H1 (cell line): ENCODE data around the gene GABRG3. TPM values are rescaled to one million over a fixed set of nuclear protein-coding genes. Genes with fewer than 3 reads are reported as not detected.
A peak's percentile ranks its signal among the peaks of the same experiment; 100 is the strongest.

ENCODE experiments used
- ASH2L ChIP-seq: fragments of 200-600, 300-600 bp; sonication (generic); IDR thresholded peaks from one replicate; pipeline ENCODE4 v1.7.1; 2017; ENCODE audit warnings: low read length
- GABPA ChIP-seq: IDR thresholded peaks from 2 replicates; pipeline ENCODE4 v1.6.1; 2011; ENCODE audit warnings: mild to moderate bottlenecking, low read length, moderate library complexity, borderline replicate concordance; ENCODE audit not compliant: insufficient read depth
- NANOG ChIP-seq: IDR thresholded peaks from 2 replicates; pipeline ENCODE4 v1.6.1; 2011; ENCODE audit warnings: low read length, low read depth, mild to moderate bottlenecking, inconsistent platforms; ENCODE audit not compliant: insufficient read depth, poor library complexity, severe bottlenecking
- RBBP5 ChIP-seq: IDR thresholded peaks from 2 replicates; pipeline ENCODE4 v1.7.1; 2012; ENCODE audit warnings: low read depth, mild to moderate bottlenecking, inconsistent platforms, low read length, moderate library complexity, borderline replicate concordance
- RXRA ChIP-seq: IDR thresholded peaks from 2 replicates; pipeline ENCODE4 v1.6.1; 2011; ENCODE audit warnings: low read depth, mild to moderate bottlenecking, low read length, moderate library complexity; ENCODE audit not compliant: insufficient read depth
- SIRT6 ChIP-seq: IDR thresholded peaks from one replicate; pipeline ENCODE4 v1.7.1; 2012; ENCODE audit warnings: low read length, inconsistent platforms
- TAF7 ChIP-seq: optimal IDR thresholded peaks from 2 replicates; pipeline ENCODE3; 2011; ENCODE audit warnings: low read depth, mild to moderate bottlenecking, inconsistent platforms, low read length, moderate library complexity, borderline replicate concordance
- YY1 ChIP-seq: IDR thresholded peaks from 2 replicates; pipeline ENCODE4 v1.6.1; 2011; ENCODE audit warnings: low read depth, mild to moderate bottlenecking, low read length
- polyA plus RNA-seq, 7 experiments: library from polyadenylated mRNA; depleted of rRNA in 3 of 7; stranded (reverse) in 5 of 7; unstranded in 2 of 7; fragments of >200 nt in 5 of 7; fragments of 200-250 nt in 2 of 7; gene quantifications; 1 replicate in 5 of 7; 2 replicates in 1 of 7; 4 replicates in 1 of 7; pipeline versions ENCODE4 v1.2.1 to v1.2.3, GENCODE V29; 2011 to 2013; ENCODE audit warnings: missing spikeins in 2 of 7, mixed read lengths in 2 of 7
- total RNA-seq: library from RNA; stranded (reverse); fragmentation: NEBNext Ultra II Directional; extraction: Animal tissue kit (Norgen Biotek cat#: 25700); gene quantifications from 2 replicates; pipeline ENCODE4 v1.2.1, GENCODE V29; 2021

Gene GABRG3
- total and polyA plus RNA-seq, 2 of the 8 experiments (the other 6 are each of a cell fraction or from before 2014, with no cell fraction given), result 0.17 to 0.80 TPM

DNA sequence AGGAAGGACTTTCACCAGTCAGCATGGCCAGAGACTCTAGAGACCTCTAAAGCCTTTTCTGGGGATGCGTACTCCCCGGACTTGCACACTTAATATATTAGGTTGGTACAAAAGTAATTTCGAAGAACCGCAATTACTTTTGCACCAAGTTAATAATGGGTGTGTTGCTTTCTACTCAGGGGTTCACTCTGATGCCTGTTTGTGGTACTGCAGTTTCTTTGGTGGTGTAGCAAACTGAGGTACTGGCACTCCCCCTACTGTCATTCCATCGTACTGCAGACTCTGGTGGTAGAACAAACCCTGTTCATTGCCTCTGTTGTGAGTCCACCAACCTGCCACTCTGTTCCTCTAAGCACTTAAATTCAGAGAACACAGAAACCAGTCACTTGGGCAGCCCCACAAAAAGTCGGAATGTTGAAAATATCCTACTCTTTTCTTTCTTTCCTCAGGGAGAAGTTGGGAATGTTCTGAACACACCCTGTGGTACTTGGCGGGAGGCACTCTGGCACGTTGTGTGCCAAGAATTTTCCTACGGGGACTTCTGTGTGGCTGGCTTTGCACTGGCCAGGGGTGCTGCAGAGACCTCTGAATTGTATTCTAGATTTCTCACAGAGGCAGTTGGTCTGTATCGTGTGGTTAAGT, 46.3 kb downstream of the GABRG3 start (continued):
- TF ChIP-seq YY1 (0 out of 2 replicates have a peak, but pooled peaks have one; percentile 10), NANOG (no peak), GABPA (no peak; the same call in 1 of the 2 replicates), RXRA (no peak), ASH2L (no peak), TAF7 (no peak), SIRT6 (no peak), RBBP5 (no peak)
